A549 treated with Mapracorat at 1 μM for 4 hours (cell line): Measurements from ENCODE around the gene HMGXB4. TPM values are rescaled to one million over a fixed set of nuclear protein-coding genes. Genes with fewer than 3 reads are reported as not detected.

ENCODE experiments used
- total RNA-seq: library from RNA; stranded (reverse); fragments of 200-300 nt; extraction: Qiagen RNA extraction; gene quantifications from 5 replicates; pipeline ENCODE4 v1.2.3, GENCODE V29; 2022

Gene HMGXB4
- total RNA-seq: 8.8 to 13.0 TPM (median 12.0 TPM) in 5 replicates

GRCh38 chr22:35257321-35258190 lies at the start of gene HMGXB4:
HMGXB4 (plus strand) TSS chr22:35257493; CDS start chr22:35262391, 4,898 bp downstream.

GRCh38 chr22:35299673-35300499 lies 42.6 kb downstream of the HMGXB4 start, which contains the start of gene TOM1:
TOM1 (plus strand) TSS chr22:35299894; CDS start chr22:35299929, 35 bp downstream.

Other genes with a start within 250 kb of the HMGXB4 start
- not detected in 5 replicates for gene ISX, start 191.3 kb upstream of the HMGXB4 start, total RNA-seq
- gene TOM1, start 42.4 kb downstream of the HMGXB4 start, total RNA-seq: 11.2 to 14.0 TPM (median 12.6 TPM) in 5 replicates
- gene HMOX1, start 123.6 kb downstream of the HMGXB4 start, total RNA-seq: 411 to 593 TPM (median 417 TPM) in 5 replicates
- gene MCM5, start 142.6 kb downstream of the HMGXB4 start, total RNA-seq: 62.7 to 104 TPM (median 87.7 TPM) in 5 replicates